BJ (cell line): ENCODE results near the gene TMC4. TPM values are rescaled to one million over a fixed set of nuclear protein-coding genes. Genes with fewer than 3 reads are reported as not detected.
"Not testable (repeated sequence)": the region's sequence is repeated elsewhere in the genome, so short reads cannot be mapped to it uniquely, and the experiment has no call there.

Experiments
- CTCF ChIA-PET: fragments of 350-600 bp; formaldehyde crosslinking; extraction: SDS; loops from one replicate; lab custom pipeline; 2021; ENCODE audit warnings: antibody characterized with exemption, inconsistent platforms; lab: Yijun Ruan, JAX
- POLR2A ChIA-PET: fragments of 300-600 bp; sonication (Branson Sonifier 250); formaldehyde crosslinking; extraction: SDS; loops from one replicate; lab custom pipeline; 2021; ENCODE audit warnings: antibody characterized with exemption; lab: Charles Lee
- DNase-seq: peaks from one replicate; pipeline ENCODE4 v3.0.0-alpha.2; 2011; ENCODE audit warnings: low read depth
- H3K27me3 ChIP-seq: 2 replicates; pipeline ENCODE4 v1.6.0; 2011; ENCODE audit warnings: low read length; ENCODE audit not compliant: control insufficient read depth, insufficient read depth
- H3K36me3 ChIP-seq: 2 replicates; pipeline ENCODE4 v1.5.1; 2011; ENCODE audit warnings: low read length; ENCODE audit not compliant: control insufficient read depth, insufficient read depth
- H3K4me3 ChIP-seq: 2 replicates; pipeline ENCODE4 v1.5.1; 2011; ENCODE audit warnings: low read depth, mild to moderate bottlenecking, control low read depth, low read length
- CTCF ChIP-seq: IDR thresholded peaks from 2 replicates; pipeline ENCODE4 v1.5.1; 2011; ENCODE audit warnings: low read depth, mild to moderate bottlenecking, control low read depth, inconsistent platforms, low read length, moderate library complexity; ENCODE audit not compliant: insufficient read depth
- polyA plus RNA-seq: library from polyadenylated mRNA; depleted of rRNA; stranded (reverse); fragments of >200 nt; gene quantifications from 2 replicates; pipeline ENCODE4 v1.2.3, GENCODE V29; 2011

Gene TMC4
- polyA plus RNA-seq, 1 experiment: 0.55 TPM

- H3K36me3 ChIP-seq: peaks cover 13% of the 10 kb centered on the region
- CTCF ChIA-PET: interaction anchor here (1.2 to 2.0 kb wide), 3 partner anchors 15 to 21 kb away, joined by 3 to 9 read pairs (median 5); no protein-coding TSS in a partner anchor
- no peaks in the 10 kb centered on the region for H3K27me3 ChIP-seq
- DNase-seq: no peak
- no peak for TF ChIP-seq CTCF
- POLR2A ChIA-PET: interaction anchor here (0.7 to 1.5 kb wide), 6 partner anchors 12 to 260 kb away, joined by 3 to 7 read pairs (median 4); partner anchors contain the start of genes LENG1, LENG8 and RPS9
- peak within 1 kb of the TSS; percentile 79 for H3K4me3 ChIP-seq
Measured at GRCh38 chr19:54189145-54189734, 16.3 kb upstream of the TMC4 start, which contains the start of gene MBOAT7. TSS of gene MBOAT7 (minus strand) at chr19:54189580. CDS start at chr19:54188508, 1,072 bp downstream.

- peak overlapping the region; percentile 79 for H3K4me3 ChIP-seq
- no peaks in the 10 kb centered on the region for H3K27me3 ChIP-seq
- POLR2A ChIA-PET: interaction anchor here (0.6 kb wide), 1 partner anchor 279 kb away, joined by 3 read pairs; no protein-coding TSS in a partner anchor
- TF ChIP-seq CTCF: no peak
- peaks cover 16% of the 10 kb centered on the region for H3K36me3 ChIP-seq
- CTCF ChIA-PET: interaction anchor here (0.7 to 2.0 kb wide), 3 partner anchors 15 to 77 kb away, joined by 3 to 9 read pairs (median 3); no protein-coding TSS in a partner anchor
- DNase-seq: no peak
Measured at GRCh38 chr19:54188215-54188871, 15.4 kb upstream of the TMC4 start.

- peaks cover 17% of the 10 kb centered on the region for H3K36me3 ChIP-seq
- ChIA-PET CTCF (interaction anchor here (1.1 to 1.3 kb wide), 2 partner anchors 11 to 16 kb away, joined by 3 read pairs; no protein-coding TSS in a partner anchor), POLR2A (no interaction called here)
- DNase-seq: no peak
- H3K27me3 ChIP-seq: no peaks in the 10 kb centered on the region
- no peak overlapping the region for H3K4me3 ChIP-seq
- no peak for TF ChIP-seq CTCF
Measured at GRCh38 chr19:54186934-54187381, 14.0 kb upstream of the TMC4 start.

- Histone ChIP-seq H3K4me3 (no peak overlapping the region), H3K27me3 (no peaks in the 10 kb centered on the region), H3K36me3 (peaks cover 17% of the 10 kb centered on the region)
- DNase-seq: no peak
- TF ChIP-seq CTCF: no peak
- CTCF ChIA-PET: interaction anchor here (1.1 to 1.3 kb wide), 2 partner anchors 11 to 16 kb away, joined by 3 read pairs; no protein-coding TSS in a partner anchor
- POLR2A ChIA-PET: no interaction called here
Measured at GRCh38 chr19:54186351-54186750, 13.4 kb upstream of the TMC4 start.

- ChIA-PET POLR2A (no interaction called here), CTCF (interaction anchor here (2.2 kb wide), 1 partner anchor 15 kb away, joined by 7 read pairs; no protein-coding TSS in a partner anchor)
- no peaks in the 10 kb centered on the region for H3K27me3 ChIP-seq
- no peak for DNase-seq
- no peak overlapping the region for H3K4me3 ChIP-seq
- TF ChIP-seq CTCF: no peak
- H3K36me3 ChIP-seq: peaks cover 34% of the 10 kb centered on the region
Measured at GRCh38 chr19:54183431-54183830, 10.5 kb upstream of the TMC4 start.

GRCh38 chr19:54181894-54182293 lies 8.9 kb upstream of the TMC4 start:
- DNase-seq, H3K4me3 ChIP-seq, H3K27me3 ChIP-seq, POLR2A ChIA-PET: not testable (repeated sequence)
- H3K36me3 ChIP-seq: peaks cover 32% of the 10 kb centered on the region
- CTCF ChIA-PET: interaction anchor here (0.8 kb wide), 1 partner anchor 11 kb away, joined by 4 read pairs; no protein-coding TSS in a partner anchor
